Gastroesophageal sphincter (tissue), 3 donors: ENCODE data around the gene OR2C3.

Experiments used
- POLR2A ChIP-seq, 2 donors: fragments of 450-650 bp; IDR thresholded peaks; one replicate each; pipeline ENCODE4 v1.6.1; 2017; ENCODE audit warnings: antibody characterized with exemption in 2 of 2, mild to moderate bottlenecking in 2 of 2, moderate library complexity in 1 of 2
- POLR2AphosphoS5 ChIP-seq: sonication (generic); formaldehyde crosslinking; IDR thresholded peaks from one replicate; pipeline ENCODE4 v1.6.1; 2017; ENCODE audit warnings: antibody characterized with exemption
- TF ChIP-seq, protein P1 (sequence below), 4 experiments: fragments of 200-600 bp in 2 of 4; fragments of 450-650 bp in 2 of 4; sonication (generic) in 1 of 4; IDR thresholded peaks; one replicate each; pipeline ENCODE4 v1.5.1; 2017 to 2019; ENCODE audit warnings: antibody characterized with exemption in 4 of 4, mild to moderate bottlenecking in 2 of 4, moderate library complexity in 2 of 4

DNA sequence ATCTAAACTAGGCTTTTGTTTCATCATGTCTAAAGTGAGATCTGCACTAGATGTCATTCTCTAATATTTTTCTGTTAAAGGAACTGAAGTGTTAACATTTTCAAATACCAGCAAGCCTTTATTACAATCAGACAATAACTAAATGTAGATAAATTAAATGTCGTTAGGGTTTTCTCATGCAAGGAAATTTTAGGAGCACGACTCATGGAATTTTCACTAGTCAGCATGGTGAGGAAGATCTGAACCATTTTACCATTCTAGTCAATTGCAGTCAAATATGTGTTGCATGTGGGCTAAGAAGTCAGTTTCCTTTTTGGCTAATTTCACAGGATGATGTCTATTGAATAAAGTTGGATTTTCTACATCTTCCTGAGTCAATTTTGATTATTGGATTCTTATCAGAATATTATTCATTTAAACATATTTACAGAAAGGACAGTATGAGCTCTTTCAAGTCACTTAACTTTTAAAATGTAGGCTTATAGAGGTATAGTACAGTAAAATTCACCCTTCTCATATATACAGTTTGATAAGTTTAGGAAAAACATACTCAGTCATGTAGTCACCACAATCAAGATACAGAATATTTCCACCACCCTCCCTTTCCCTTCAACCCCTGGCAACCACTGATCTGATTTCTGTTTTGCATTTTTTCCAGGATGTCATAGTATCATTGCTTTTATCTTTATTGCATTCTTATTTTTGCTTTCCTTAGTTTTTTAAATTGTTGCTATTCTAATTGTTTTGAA, 21.9 kb upstream of the OR2C3 start:
- TF ChIP-seq, protein P1, sequence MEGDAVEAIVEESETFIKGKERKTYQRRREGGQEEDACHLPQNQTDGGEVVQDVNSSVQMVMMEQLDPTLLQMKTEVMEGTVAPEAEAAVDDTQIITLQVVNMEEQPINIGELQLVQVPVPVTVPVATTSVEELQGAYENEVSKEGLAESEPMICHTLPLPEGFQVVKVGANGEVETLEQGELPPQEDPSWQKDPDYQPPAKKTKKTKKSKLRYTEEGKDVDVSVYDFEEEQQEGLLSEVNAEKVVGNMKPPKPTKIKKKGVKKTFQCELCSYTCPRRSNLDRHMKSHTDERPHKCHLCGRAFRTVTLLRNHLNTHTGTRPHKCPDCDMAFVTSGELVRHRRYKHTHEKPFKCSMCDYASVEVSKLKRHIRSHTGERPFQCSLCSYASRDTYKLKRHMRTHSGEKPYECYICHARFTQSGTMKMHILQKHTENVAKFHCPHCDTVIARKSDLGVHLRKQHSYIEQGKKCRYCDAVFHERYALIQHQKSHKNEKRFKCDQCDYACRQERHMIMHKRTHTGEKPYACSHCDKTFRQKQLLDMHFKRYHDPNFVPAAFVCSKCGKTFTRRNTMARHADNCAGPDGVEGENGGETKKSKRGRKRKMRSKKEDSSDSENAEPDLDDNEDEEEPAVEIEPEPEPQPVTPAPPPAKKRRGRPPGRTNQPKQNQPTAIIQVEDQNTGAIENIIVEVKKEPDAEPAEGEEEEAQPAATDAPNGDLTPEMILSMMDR (IDR thresholded peaks at IDR 0.05): no peak
- TF ChIP-seq POLR2AphosphoS5: no peak
- TF ChIP-seq POLR2A (IDR thresholded peaks at IDR 0.05): no peak
